Stomach (tissue), 4 donors: ENCODE measurements around the gene LDHD.

Experiments used
- EP300 ChIP-seq: sonication (generic); formaldehyde crosslinking; IDR thresholded peaks from one replicate; pipeline ENCODE4 v1.6.1; 2017; ENCODE audit warnings: antibody characterized with exemption
- POLR2A ChIP-seq, 4 donors: fragments of 450-650 bp; IDR thresholded peaks; one replicate each; pipeline ENCODE4 v1.6.1; 2016; ENCODE audit warnings: antibody characterized with exemption in 4 of 4, control low read depth in 2 of 4, mild to moderate bottlenecking in 1 of 4, moderate library complexity in 1 of 4
- TF ChIP-seq, protein P1 (sequence below), 7 experiments: fragments of 450-650 bp in 4 of 7; fragments of 200-600 bp in 3 of 7; sonication (generic) in 3 of 7; IDR thresholded peaks; one replicate each; pipeline ENCODE4 v1.5.1; 2016 to 2019; ENCODE audit warnings: antibody characterized with exemption in 7 of 7, control low read depth in 2 of 7, mild to moderate bottlenecking in 1 of 7

DNA sequence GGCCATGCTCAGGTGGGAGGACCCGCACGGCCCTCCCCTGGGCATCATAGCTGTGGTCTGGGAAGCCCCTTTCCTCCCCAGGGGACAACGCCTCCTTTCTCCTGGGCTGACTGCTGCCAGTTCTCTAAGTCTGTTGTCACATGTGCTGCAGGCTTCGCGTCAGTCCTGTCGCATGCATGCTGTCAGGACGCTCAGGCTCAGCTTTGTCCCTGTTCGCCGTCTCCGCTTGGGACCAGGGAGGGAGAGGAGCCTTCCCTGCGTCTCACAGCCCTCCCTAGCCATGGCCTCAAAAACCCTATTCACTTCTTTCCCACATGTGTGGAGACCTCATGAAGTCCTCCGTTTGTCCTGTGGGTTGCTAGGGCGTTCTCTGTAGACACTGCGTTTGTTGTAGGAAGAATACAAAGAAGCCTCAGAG, 21.4 kb downstream of the LDHD start:
- no peak for TF ChIP-seq POLR2A (IDR thresholded peaks at IDR 0.05)
- TF ChIP-seq, protein P1, sequence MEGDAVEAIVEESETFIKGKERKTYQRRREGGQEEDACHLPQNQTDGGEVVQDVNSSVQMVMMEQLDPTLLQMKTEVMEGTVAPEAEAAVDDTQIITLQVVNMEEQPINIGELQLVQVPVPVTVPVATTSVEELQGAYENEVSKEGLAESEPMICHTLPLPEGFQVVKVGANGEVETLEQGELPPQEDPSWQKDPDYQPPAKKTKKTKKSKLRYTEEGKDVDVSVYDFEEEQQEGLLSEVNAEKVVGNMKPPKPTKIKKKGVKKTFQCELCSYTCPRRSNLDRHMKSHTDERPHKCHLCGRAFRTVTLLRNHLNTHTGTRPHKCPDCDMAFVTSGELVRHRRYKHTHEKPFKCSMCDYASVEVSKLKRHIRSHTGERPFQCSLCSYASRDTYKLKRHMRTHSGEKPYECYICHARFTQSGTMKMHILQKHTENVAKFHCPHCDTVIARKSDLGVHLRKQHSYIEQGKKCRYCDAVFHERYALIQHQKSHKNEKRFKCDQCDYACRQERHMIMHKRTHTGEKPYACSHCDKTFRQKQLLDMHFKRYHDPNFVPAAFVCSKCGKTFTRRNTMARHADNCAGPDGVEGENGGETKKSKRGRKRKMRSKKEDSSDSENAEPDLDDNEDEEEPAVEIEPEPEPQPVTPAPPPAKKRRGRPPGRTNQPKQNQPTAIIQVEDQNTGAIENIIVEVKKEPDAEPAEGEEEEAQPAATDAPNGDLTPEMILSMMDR (IDR thresholded peaks at IDR 0.05) = no peak
- no peak for TF ChIP-seq EP300
